Endothelial cell of umbilical vein (primary cell): ENCODE measurements around the gene PRR7. TPM values are rescaled to one million over a fixed set of nuclear protein-coding genes. Genes with fewer than 3 reads are reported as not detected.
"Not testable (repeated sequence)": the region's sequence is repeated elsewhere in the genome, so short reads cannot be mapped to it uniquely, and the experiment has no call there.

Experiments
- BruUV-seq: library from RNA; stranded (reverse); fragments of 400-500 nt; replicated peaks from 2 replicates; lab custom pipeline; 2021; lab: Mats Ljungman, UMichigan
- CTCF ChIA-PET: fragments of 300-600, 350-600 bp; sonication (Branson Sonifier 250); formaldehyde crosslinking; loops from one replicate; lab custom pipeline; 2021; ENCODE audit warnings: antibody characterized with exemption, inconsistent platforms; lab: Charles Lee
- POLR2A ChIA-PET: fragments of 300-600, 350-600 bp; sonication (Branson Sonifier 250); formaldehyde crosslinking; loops from one replicate; lab custom pipeline; 2021; ENCODE audit warnings: antibody characterized with exemption, inconsistent platforms; lab: Charles Lee
- DNase-seq: peaks from one replicate; pipeline ENCODE4 v3.0.0-alpha.2; 2011; ENCODE audit warnings: low read depth, low spot score
- FAIRE-seq: peaks from 2 replicates; lab custom pipeline; 2011; peaks lifted over from hg19 to GRCh38; lab: Jason Lieb, UNC
- H2AFZ ChIP-seq: 2 replicates; pipeline ENCODE4 v1.6.0; 2012; ENCODE audit warnings: low read depth, low read length, control low read depth, inconsistent platforms
- H3K27ac ChIP-seq: 2 replicates; pipeline ENCODE4 v1.5.1; 2011; ENCODE audit warnings: low read depth, mild to moderate bottlenecking, control low read depth, low read length, moderate library complexity; ENCODE audit not compliant: insufficient read depth
- H3K27me3 ChIP-seq, 2 experiments: 2 replicates each; pipeline versions ENCODE4 v1.6.0 to v1.6.1; 2011; ENCODE audit warnings: low read length in 2 of 2, mixed read lengths in 1 of 2; ENCODE audit not compliant: control insufficient read depth in 2 of 2, insufficient read depth in 2 of 2
- H3K36me3 ChIP-seq, 2 experiments: 2 replicates in 1 of 2; 3 replicates in 1 of 2; pipeline ENCODE4 v1.5.1; 2011; ENCODE audit warnings: low read length in 2 of 2, mild to moderate bottlenecking in 1 of 2, moderate library complexity in 1 of 2; ENCODE audit not compliant: control insufficient read depth in 2 of 2, insufficient read depth in 2 of 2; ENCODE audit errors: extremely low read depth in 1 of 2
- H3K4me1 ChIP-seq: 3 replicates; pipeline ENCODE4 v1.5.1; 2011; ENCODE audit warnings: mild to moderate bottlenecking, low read length; ENCODE audit not compliant: control insufficient read depth, insufficient read depth; ENCODE audit errors: extremely low read depth
- H3K4me2 ChIP-seq: 2 replicates; pipeline ENCODE4 v1.6.1; 2011; ENCODE audit warnings: low read length, control low read depth, mixed read lengths; ENCODE audit not compliant: insufficient read depth
- H3K4me3 ChIP-seq, 3 experiments: fragments of 200-600 bp in 1 of 3; sonication (generic), shearing (Covaris generic) in 1 of 3; replicated peaks in 1 of 3; 2 replicates each; pipeline ENCODE4 v1.5.1; 2011 to 2016; ENCODE audit warnings: control low read depth in 3 of 3, low read length in 3 of 3, mild to moderate bottlenecking in 2 of 3, inconsistent platforms in 1 of 3, low read depth in 1 of 3, moderate library complexity in 1 of 3; ENCODE audit not compliant: insufficient read depth in 1 of 3
- H3K79me2 ChIP-seq: 2 replicates; pipeline ENCODE4 v1.6.0; 2012; ENCODE audit warnings: low read length, inconsistent platforms; ENCODE audit not compliant: control insufficient read depth, insufficient read depth
- H3K9ac ChIP-seq: replicated peaks from 2 replicates; pipeline ENCODE3; 2011; ENCODE audit warnings: low read length, control low read depth; ENCODE audit not compliant: insufficient read depth; ENCODE audit errors: extremely low read depth
- H3K9me1 ChIP-seq: replicated peaks from 3 replicates; pipeline ENCODE4 v1.6.0; 2011; ENCODE audit warnings: mild to moderate bottlenecking, low read length; ENCODE audit not compliant: control insufficient read depth, insufficient read depth; ENCODE audit errors: extremely low read depth
- H3K9me3 ChIP-seq: replicated peaks from 2 replicates; pipeline ENCODE4 v1.5.1; 2012; ENCODE audit warnings: low read length, inconsistent platforms; ENCODE audit not compliant: control insufficient read depth, insufficient read depth
- H4K20me1 ChIP-seq: replicated peaks from 2 replicates; pipeline ENCODE3; 2011; ENCODE audit warnings: mild to moderate bottlenecking, low read length; ENCODE audit not compliant: control insufficient read depth, insufficient read depth; ENCODE audit errors: extremely low read depth
- EZH2 ChIP-seq: IDR thresholded peaks from 2 replicates; pipeline ENCODE4 v1.6.1; 2012; ENCODE audit warnings: borderline replicate concordance, low read depth, mild to moderate bottlenecking, moderate library complexity, low read length, inconsistent platforms; ENCODE audit not compliant: severe bottlenecking
- FOS ChIP-seq: IDR thresholded peaks from 2 replicates; pipeline ENCODE4 v1.6.1; 2011; ENCODE audit warnings: mild to moderate bottlenecking, low read length, moderate library complexity, borderline replicate concordance; ENCODE audit not compliant: insufficient read depth
- GATA2 ChIP-seq: IDR thresholded peaks from 2 replicates; pipeline ENCODE4 v1.7.0; 2011; ENCODE audit warnings: low read depth, mild to moderate bottlenecking, moderate library complexity, mixed read lengths, low read length; ENCODE audit not compliant: insufficient read length, insufficient read depth
- JUN ChIP-seq: IDR thresholded peaks from 2 replicates; pipeline ENCODE4 v1.6.1; 2011; ENCODE audit warnings: borderline replicate concordance, low read depth; ENCODE audit not compliant: insufficient read length, insufficient read depth
- MAX ChIP-seq: IDR thresholded peaks from 2 replicates; pipeline ENCODE4 v1.6.1; 2011; ENCODE audit not compliant: insufficient read depth, insufficient read length
- MYC ChIP-seq: IDR thresholded peaks from one replicate; pipeline ENCODE4 v1.6.1; 2011; ENCODE audit warnings: mild to moderate bottlenecking, low read depth, low read length
- POLR2A ChIP-seq: IDR thresholded peaks from 2 replicates; pipeline ENCODE4 v1.6.1; 2012; ENCODE audit warnings: low read depth, mild to moderate bottlenecking, control low read depth, low read length
- POLR2AphosphoS5 ChIP-seq: IDR thresholded peaks from 2 replicates; pipeline ENCODE4 v1.6.1; 2012; ENCODE audit warnings: low read depth, mild to moderate bottlenecking, control low read depth, low read length, moderate library complexity; ENCODE audit not compliant: insufficient read depth
- dilution Hi-C: fragments of 300-500 bp; cut with MboI; formaldehyde crosslinking; loops from one replicate; pipeline ENCODE4 v1.15.0; 2019; ENCODE audit warnings: low sequenced_read_pairs; ENCODE audit not compliant: extremely low pct_ligation_motif_present
- intact Hi-C: fragments of 100-400 bp; cut with micrococcal nuclease; formaldehyde crosslinking; loops from one replicate; pipeline ENCODE4 v1.10.0; 2022
- polyA plus RNA-seq, 4 experiments: library from polyadenylated mRNA; depleted of rRNA in 3 of 4; stranded (reverse) in 3 of 4; unstranded in 1 of 4; fragments of >200 nt; gene quantifications; 2 replicates each; pipeline versions ENCODE4 v1.2.1 to v1.2.3, GENCODE V29; 2011 to 2012; ENCODE audit warnings: missing spikeins in 1 of 4
- total RNA-seq: library from RNA; stranded (reverse); gene quantifications from 2 replicates; pipeline ENCODE4 v1.2.3, GENCODE V29; 2021
- TF ChIP-seq, protein P1 (sequence below), 2 donors: IDR thresholded peaks; 1 replicate in 1 of 2; 2 replicates in 1 of 2; pipeline ENCODE4 v1.5.1; 2011; ENCODE audit warnings: low read length in 2 of 2, mild to moderate bottlenecking in 2 of 2, moderate library complexity in 2 of 2, control low read depth in 1 of 2, inconsistent platforms in 1 of 2, low read depth in 1 of 2; ENCODE audit not compliant: insufficient read depth in 1 of 2; ENCODE audit errors: extremely low read depth in 1 of 2

The PRR7 gene
- total and polyA plus RNA-seq, 2 donors (not counting 3 experiments of a cell fraction or from before 2014, with no cell fraction given) = 6.5 to 6.6 TPM

- FAIRE-seq = no peak
- CTCF ChIA-PET = interaction anchor here (1.3 to 2.0 kb wide), 3 partner anchors 15 to 28 kb away, joined by 3 to 5 read pairs (median 5); no protein-coding TSS in a partner anchor
- no peak for DNase-seq
- Histone ChIP-seq H3K36me3 (no peaks in the 10 kb centered on the region), H2AFZ (no peak overlapping the region), H3K4me3 (no peak overlapping the region), H3K79me2 (no peaks in the 10 kb centered on the region), H3K27ac (no peak overlapping the region), H3K4me1 (no peaks in the 10 kb centered on the region), H3K9ac (no peak overlapping the region), H3K4me2 (no peak overlapping the region), H3K9me3 (no peaks in the 10 kb centered on the region), H4K20me1 (no peaks in the 10 kb centered on the region), H3K9me1 (no peaks in the 10 kb centered on the region), H3K27me3 (peaks cover 0 to 1% of the 10 kb centered on the region in 2 experiments)
- POLR2A ChIA-PET = no interaction called here
- no TSS peak for BruUV-seq
- dilution Hi-C loops = no loop called here
- TF ChIP-seq FOS = no peak
- no peak for TF ChIP-seq MYC
- no peak for TF ChIP-seq JUN
- no peak for TF ChIP-seq EZH2
- no peak for TF ChIP-seq MAX
- TF ChIP-seq POLR2AphosphoS5 = no peak
- no peak for TF ChIP-seq POLR2A
- TF ChIP-seq, protein P1, sequence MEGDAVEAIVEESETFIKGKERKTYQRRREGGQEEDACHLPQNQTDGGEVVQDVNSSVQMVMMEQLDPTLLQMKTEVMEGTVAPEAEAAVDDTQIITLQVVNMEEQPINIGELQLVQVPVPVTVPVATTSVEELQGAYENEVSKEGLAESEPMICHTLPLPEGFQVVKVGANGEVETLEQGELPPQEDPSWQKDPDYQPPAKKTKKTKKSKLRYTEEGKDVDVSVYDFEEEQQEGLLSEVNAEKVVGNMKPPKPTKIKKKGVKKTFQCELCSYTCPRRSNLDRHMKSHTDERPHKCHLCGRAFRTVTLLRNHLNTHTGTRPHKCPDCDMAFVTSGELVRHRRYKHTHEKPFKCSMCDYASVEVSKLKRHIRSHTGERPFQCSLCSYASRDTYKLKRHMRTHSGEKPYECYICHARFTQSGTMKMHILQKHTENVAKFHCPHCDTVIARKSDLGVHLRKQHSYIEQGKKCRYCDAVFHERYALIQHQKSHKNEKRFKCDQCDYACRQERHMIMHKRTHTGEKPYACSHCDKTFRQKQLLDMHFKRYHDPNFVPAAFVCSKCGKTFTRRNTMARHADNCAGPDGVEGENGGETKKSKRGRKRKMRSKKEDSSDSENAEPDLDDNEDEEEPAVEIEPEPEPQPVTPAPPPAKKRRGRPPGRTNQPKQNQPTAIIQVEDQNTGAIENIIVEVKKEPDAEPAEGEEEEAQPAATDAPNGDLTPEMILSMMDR (IDR thresholded peaks at IDR 0.05; ENCODE audit: extremely low read depth in 1 of 2, insufficient read depth in 1 of 2, low read depth in 1 of 2, low read length in 2 of 2) = no peak
- TF ChIP-seq GATA2 = no peak
- intact Hi-C loops = no loop called here
Observed at GRCh38 chr5:177419046-177419445, 27.6 kb upstream of the PRR7 start.

- CTCF ChIA-PET = not testable (repeated sequence)
Observed at GRCh38 chr5:177420472-177420871, 26.1 kb upstream of the PRR7 start.

More at GRCh38 chr5:177420472-177420871, 26.1 kb upstream of the PRR7 start:
- intact Hi-C loops, H3K79me2 ChIP-seq, POLR2A ChIA-PET, H3K4me2 ChIP-seq, DNase-seq, H3K4me1 ChIP-seq, BruUV-seq, H3K9me1 ChIP-seq, FAIRE-seq, H3K27me3 ChIP-seq, H3K27ac ChIP-seq, H2AFZ ChIP-seq, H4K20me1 ChIP-seq, dilution Hi-C loops, H3K36me3 ChIP-seq, H3K9me3 ChIP-seq, H3K9ac ChIP-seq, H3K4me3 ChIP-seq: not testable (repeated sequence)
